GM06990 (cell line): ENCODE measurements around the gene ATP1A4.

Source experiments
- DNase-seq: peaks from one replicate; pipeline ENCODE4 v3.0.0-alpha.2; 2011; ENCODE audit not compliant: insufficient read length; ENCODE audit errors: extremely low read depth
- H3K27me3 ChIP-seq: replicated peaks from 2 replicates; pipeline ENCODE4 v1.6.0; 2011; ENCODE audit warnings: low read length; ENCODE audit not compliant: control insufficient read depth, insufficient read depth
- H3K36me3 ChIP-seq: 2 replicates; pipeline ENCODE4 v1.5.1; 2011; ENCODE audit warnings: low read length; ENCODE audit not compliant: control insufficient read depth, insufficient read depth
- H3K4me3 ChIP-seq: replicated peaks from 2 replicates; pipeline ENCODE4 v1.5.1; 2011; ENCODE audit warnings: low read depth, mild to moderate bottlenecking, control low read depth, low read length
- CTCF ChIP-seq: IDR thresholded peaks from 2 replicates; pipeline ENCODE4 v1.5.1; 2011; ENCODE audit warnings: low read length, control low read depth, mild to moderate bottlenecking, inconsistent platforms; ENCODE audit not compliant: insufficient read depth, poor library complexity, severe bottlenecking

Gene ATP1A4

GRCh38 chr1:160114085-160114484, 37.3 kb upstream of the ATP1A4 start:
- peaks cover 1% of the 10 kb centered on the region for H3K27me3 ChIP-seq
- no peak for DNase-seq
- no peaks in the 10 kb centered on the region for H3K36me3 ChIP-seq
- TF ChIP-seq CTCF = no peak
- no peak overlapping the region for H3K4me3 ChIP-seq

- Histone ChIP-seq H3K36me3 (no peaks in the 10 kb centered on the region), H3K4me3 (no peak within 1 kb of the TSS), H3K27me3 (peaks cover 1% of the 10 kb centered on the region)
- no peak for TF ChIP-seq CTCF
- DNase-seq = no peak
Observed at GRCh38 chr1:160115545-160116282, 35.7 kb upstream of the ATP1A4 start, which contains the start of gene ATP1A2. Gene ATP1A2 (plus strand): TSS chr1:160115759. CDS start chr1:160115862, 103 bp downstream.

GRCh38 chr1:160116283-160117147, 34.9 kb upstream of the ATP1A4 start:
- no peak overlapping the region for H3K4me3 ChIP-seq
- no peaks in the 10 kb centered on the region for H3K36me3 ChIP-seq
- peaks cover 1% of the 10 kb centered on the region for H3K27me3 ChIP-seq
- TF ChIP-seq CTCF = no peak
- no peak for DNase-seq

GRCh38 chr1:160117300-160117699, 34.1 kb upstream of the ATP1A4 start:
- no peak for TF ChIP-seq CTCF
- DNase-seq = no peak
- no peaks in the 10 kb centered on the region for H3K36me3 ChIP-seq
- no peak overlapping the region for H3K4me3 ChIP-seq
- peaks cover 1% of the 10 kb centered on the region for H3K27me3 ChIP-seq

GRCh38 chr1:160117709-160118183, 33.7 kb upstream of the ATP1A4 start:
- no peak for DNase-seq
- H3K36me3 ChIP-seq = no peaks in the 10 kb centered on the region
- TF ChIP-seq CTCF = no peak
- no peak overlapping the region for H3K4me3 ChIP-seq
- H3K27me3 ChIP-seq = peaks cover 1% of the 10 kb centered on the region
